Nephron (organoid): ENCODE data around the gene ATXN3L.

Source experiments
- H3K27ac Mint-ChIP-seq, 3 experiments: 2 replicates each; pipeline ENCODE4 v1.8.0; 2020; ENCODE audit warnings: mixed read lengths in 3 of 3, mild to moderate bottlenecking in 2 of 3, moderate library complexity in 1 of 3
- H3K27me3 Mint-ChIP-seq: 2 replicates; pipeline ENCODE4 v1.8.0; 2021; ENCODE audit warnings: low read depth, mild to moderate bottlenecking, moderate library complexity, mixed read lengths
- H3K36me3 Mint-ChIP-seq: 2 replicates; pipeline ENCODE4 v1.8.0; 2020; ENCODE audit warnings: low read depth, mixed read lengths
- H3K4me1 Mint-ChIP-seq: 2 replicates; pipeline ENCODE4 v1.8.0; 2020; ENCODE audit warnings: mixed read lengths
- H3K4me3 Mint-ChIP-seq, 3 experiments: 2 replicates each; pipeline ENCODE4 v1.8.0; 2020; ENCODE audit warnings: mild to moderate bottlenecking in 3 of 3, mixed read lengths in 3 of 3, moderate library complexity in 2 of 3
- H3K9me3 Mint-ChIP-seq: 2 replicates; pipeline ENCODE4 v1.8.0; 2020; ENCODE audit warnings: mixed read lengths
- TF ChIP-seq, protein P1 (sequence below), 3 experiments: fragments of 200-600 bp; sonication (generic); IDR thresholded peaks; one replicate each; pipeline ENCODE4 v1.5.0; 2021; ENCODE audit warnings: antibody characterized with exemption in 3 of 3; ENCODE audit not compliant: unreplicated experiment in 3 of 3

Gene ATXN3L

GRCh38 chrX:13330446-13330845 is 10.6 kb upstream of the ATXN3L start:
- peaks cover 15% of the 10 kb centered on the region for H3K9me3 Mint-ChIP-seq
- no peaks in the 10 kb centered on the region for H3K36me3 Mint-ChIP-seq
- H3K27me3 Mint-ChIP-seq, result no peaks in the 10 kb centered on the region
- no peak overlapping the region for H3K27ac Mint-ChIP-seq
- no peak overlapping the region for H3K4me3 Mint-ChIP-seq
- TF ChIP-seq, protein P1, sequence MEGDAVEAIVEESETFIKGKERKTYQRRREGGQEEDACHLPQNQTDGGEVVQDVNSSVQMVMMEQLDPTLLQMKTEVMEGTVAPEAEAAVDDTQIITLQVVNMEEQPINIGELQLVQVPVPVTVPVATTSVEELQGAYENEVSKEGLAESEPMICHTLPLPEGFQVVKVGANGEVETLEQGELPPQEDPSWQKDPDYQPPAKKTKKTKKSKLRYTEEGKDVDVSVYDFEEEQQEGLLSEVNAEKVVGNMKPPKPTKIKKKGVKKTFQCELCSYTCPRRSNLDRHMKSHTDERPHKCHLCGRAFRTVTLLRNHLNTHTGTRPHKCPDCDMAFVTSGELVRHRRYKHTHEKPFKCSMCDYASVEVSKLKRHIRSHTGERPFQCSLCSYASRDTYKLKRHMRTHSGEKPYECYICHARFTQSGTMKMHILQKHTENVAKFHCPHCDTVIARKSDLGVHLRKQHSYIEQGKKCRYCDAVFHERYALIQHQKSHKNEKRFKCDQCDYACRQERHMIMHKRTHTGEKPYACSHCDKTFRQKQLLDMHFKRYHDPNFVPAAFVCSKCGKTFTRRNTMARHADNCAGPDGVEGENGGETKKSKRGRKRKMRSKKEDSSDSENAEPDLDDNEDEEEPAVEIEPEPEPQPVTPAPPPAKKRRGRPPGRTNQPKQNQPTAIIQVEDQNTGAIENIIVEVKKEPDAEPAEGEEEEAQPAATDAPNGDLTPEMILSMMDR (IDR thresholded peaks at IDR 0.05; ENCODE audit: unreplicated experiment in 3 of 3), result no peak
- no peaks in the 10 kb centered on the region for H3K4me1 Mint-ChIP-seq

GRCh38 chrX:13327666-13328065 is 7.8 kb upstream of the ATXN3L start:
- H3K27ac Mint-ChIP-seq, result no peak overlapping the region
- no peaks in the 10 kb centered on the region for H3K36me3 Mint-ChIP-seq
- H3K27me3 Mint-ChIP-seq, result no peaks in the 10 kb centered on the region
- no peak overlapping the region for H3K4me3 Mint-ChIP-seq
- H3K9me3 Mint-ChIP-seq, result peaks cover 8% of the 10 kb centered on the region
- TF ChIP-seq, protein P1 (IDR thresholded peaks at IDR 0.05; ENCODE audit: unreplicated experiment in 3 of 3), result no peak
- no peaks in the 10 kb centered on the region for H3K4me1 Mint-ChIP-seq

GRCh38 chrX:13323241-13323640 is 3.4 kb upstream of the ATXN3L start:
- Mint-ChIP-seq H3K27me3 (no peaks in the 10 kb centered on the region), H3K4me1 (no peaks in the 10 kb centered on the region), H3K9me3 (peaks cover 16% of the 10 kb centered on the region), H3K4me3 (no peak overlapping the region), H3K36me3 (no peaks in the 10 kb centered on the region), H3K27ac (no peak overlapping the region)
- TF ChIP-seq, protein P1 (IDR thresholded peaks at IDR 0.05; ENCODE audit: unreplicated experiment in 3 of 3), result no peak

GRCh38 chrX:13317366-13317765 is 2.5 kb downstream of the ATXN3L start:
- Mint-ChIP-seq H3K27ac (no peak overlapping the region), H3K9me3 (peaks cover 40% of the 10 kb centered on the region), H3K4me3 (no peak overlapping the region), H3K27me3 (no peaks in the 10 kb centered on the region), H3K4me1 (no peaks in the 10 kb centered on the region), H3K36me3 (no peaks in the 10 kb centered on the region)
- TF ChIP-seq, protein P1 (IDR thresholded peaks at IDR 0.05; ENCODE audit: unreplicated experiment in 3 of 3), result no peak

GRCh38 chrX:13311560-13311959 is 8.3 kb downstream of the ATXN3L start:
- Mint-ChIP-seq H3K27me3 (no peaks in the 10 kb centered on the region), H3K27ac (no peak overlapping the region), H3K36me3 (no peaks in the 10 kb centered on the region), H3K9me3 (peaks cover 11% of the 10 kb centered on the region), H3K4me1 (peaks cover 5% of the 10 kb centered on the region), H3K4me3 (no peak overlapping the region)
- TF ChIP-seq, protein P1 (IDR thresholded peaks at IDR 0.05; ENCODE audit: unreplicated experiment in 3 of 3), result no peak

GRCh38 chrX:13309631-13310030 is 10.2 kb downstream of the ATXN3L start:
- H3K4me1 Mint-ChIP-seq, result peaks cover 5% of the 10 kb centered on the region
- no peaks in the 10 kb centered on the region for H3K27me3 Mint-ChIP-seq
- no peak overlapping the region for H3K27ac Mint-ChIP-seq
- H3K4me3 Mint-ChIP-seq, result no peak overlapping the region
- TF ChIP-seq, protein P1 (IDR thresholded peaks at IDR 0.05; ENCODE audit: unreplicated experiment in 3 of 3), result no peak
- H3K9me3 Mint-ChIP-seq, result peaks cover 3% of the 10 kb centered on the region
- H3K36me3 Mint-ChIP-seq, result no peaks in the 10 kb centered on the region
